A673 (cell line): ENCODE data around the gene CBX2. TPM values are rescaled to one million over a fixed set of nuclear protein-coding genes. Genes with fewer than 3 reads are reported as not detected.

Experiments used
- BruUV-seq: library from RNA; stranded (reverse); fragments of 400-500 nt; replicated peaks from 2 replicates; lab custom pipeline; 2021; lab: Mats Ljungman, UMichigan
- CTCF ChIA-PET: fragments of 300-600 bp; sonication (Branson Sonifier 250); formaldehyde crosslinking; loops from one replicate; lab custom pipeline; 2022; ENCODE audit warnings: antibody characterized with exemption; lab: Charles Lee
- POLR2A ChIA-PET: fragments of 300-600 bp; sonication (Branson Sonifier 250); formaldehyde crosslinking; loops from one replicate; lab custom pipeline; 2022; ENCODE audit warnings: antibody characterized with exemption; ENCODE audit not compliant: low non-redundant PET; lab: Charles Lee
- DNase-seq: peaks from one replicate; pipeline ENCODE4 v3.0.0-alpha.2; 2015; ENCODE audit warnings: low spot score
- H3K27ac ChIP-seq: fragments of 200-600 bp; sonication (generic); 2 replicates; pipeline ENCODE4 v1.5.1; 2016; ENCODE audit warnings: mixed run types, low read depth, mild to moderate bottlenecking, mixed read lengths, antibody characterized with exemption, low read length; ENCODE audit not compliant: poor library complexity, severe bottlenecking
- H3K27me3 ChIP-seq: fragments of 200-600 bp; sonication (generic); replicated peaks from 2 replicates; pipeline ENCODE4 v1.6.1; 2017; ENCODE audit warnings: mixed run types, low read depth, mild to moderate bottlenecking, mixed read lengths, antibody characterized with exemption, low read length; ENCODE audit not compliant: insufficient read depth, poor library complexity
- H3K36me3 ChIP-seq: fragments of 200-600 bp; sonication (generic); 2 replicates; pipeline ENCODE4 v1.6.1; 2016; ENCODE audit warnings: mixed run types, mild to moderate bottlenecking, mixed read lengths, antibody characterized with exemption, low read length; ENCODE audit not compliant: insufficient read depth, poor library complexity, severe bottlenecking
- H3K4me1 ChIP-seq: fragments of 200-600 bp; sonication (generic); 2 replicates; pipeline ENCODE4 v1.6.1; 2017; ENCODE audit warnings: mixed run types, mild to moderate bottlenecking, mixed read lengths, antibody characterized with exemption, low read length; ENCODE audit not compliant: insufficient read depth, poor library complexity, severe bottlenecking
- H3K4me3 ChIP-seq: fragments of 200-600 bp; sonication (generic); 2 replicates; pipeline ENCODE4 v1.5.1; 2016; ENCODE audit warnings: low read depth, mixed run types, mild to moderate bottlenecking, mixed read lengths, low read length; ENCODE audit not compliant: poor library complexity, severe bottlenecking
- H3K9me3 ChIP-seq: fragments of 200-600 bp; sonication (generic); 2 replicates; pipeline ENCODE4 v1.6.1; 2016; ENCODE audit warnings: mixed run types, low read depth, mild to moderate bottlenecking, mixed read lengths, antibody characterized with exemption, low read length; ENCODE audit not compliant: poor library complexity, severe bottlenecking
- EZH2 ChIP-seq: fragments of 200-600 bp; sonication (generic); IDR thresholded peaks from 2 replicates; pipeline ENCODE4 v1.6.1; 2017; ENCODE audit warnings: borderline replicate concordance, low read depth, mild to moderate bottlenecking, mixed read lengths, antibody characterized with exemption, low read length; ENCODE audit not compliant: poor library complexity, severe bottlenecking
- intact Hi-C: fragments of 100-400 bp; cut with micrococcal nuclease; formaldehyde crosslinking; loops from one replicate; pipeline ENCODE4 v1.10.0; 2022; ENCODE audit not compliant: unreplicated experiment
- total RNA-seq: library from RNA; stranded (reverse); gene quantifications from 2 replicates; pipeline ENCODE4 v1.2.3, GENCODE V29; 2021
- TF ChIP-seq, protein P1 (sequence below): fragments of 300-800, 200-600 bp; sonication (generic); conservative IDR thresholded peaks from 2 replicates; pipeline ENCODE4 v1.5.1; 2017; ENCODE audit warnings: low read depth, mild to moderate bottlenecking, antibody characterized with exemption, low read length, moderate library complexity, mixed read lengths

Gene CBX2
- total RNA-seq, 1 experiment from 2014 or later: 59.5 TPM

DNA sequence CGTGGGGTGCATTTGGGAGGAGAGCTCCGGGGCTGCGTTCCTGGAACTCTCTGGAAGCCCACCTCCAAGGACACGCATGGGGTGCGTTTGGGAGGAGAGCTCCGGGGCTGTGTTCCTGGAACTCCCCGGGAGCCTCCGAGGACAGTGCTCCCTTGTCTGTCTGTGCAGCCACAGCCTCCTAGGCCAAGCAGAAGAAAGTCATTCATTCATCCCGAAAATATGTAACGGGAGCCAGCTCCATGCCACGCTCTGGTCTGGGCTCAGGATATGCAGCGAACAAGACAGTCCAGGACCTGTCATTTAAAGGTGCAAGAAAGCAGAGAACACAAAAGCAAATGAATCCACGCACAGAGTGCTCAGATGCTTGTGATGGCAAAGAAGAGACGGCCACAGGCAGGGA, 39.3 kb upstream of the CBX2 start:
- H3K4me3 ChIP-seq: no peak overlapping the region
- TF ChIP-seq, protein P1, sequence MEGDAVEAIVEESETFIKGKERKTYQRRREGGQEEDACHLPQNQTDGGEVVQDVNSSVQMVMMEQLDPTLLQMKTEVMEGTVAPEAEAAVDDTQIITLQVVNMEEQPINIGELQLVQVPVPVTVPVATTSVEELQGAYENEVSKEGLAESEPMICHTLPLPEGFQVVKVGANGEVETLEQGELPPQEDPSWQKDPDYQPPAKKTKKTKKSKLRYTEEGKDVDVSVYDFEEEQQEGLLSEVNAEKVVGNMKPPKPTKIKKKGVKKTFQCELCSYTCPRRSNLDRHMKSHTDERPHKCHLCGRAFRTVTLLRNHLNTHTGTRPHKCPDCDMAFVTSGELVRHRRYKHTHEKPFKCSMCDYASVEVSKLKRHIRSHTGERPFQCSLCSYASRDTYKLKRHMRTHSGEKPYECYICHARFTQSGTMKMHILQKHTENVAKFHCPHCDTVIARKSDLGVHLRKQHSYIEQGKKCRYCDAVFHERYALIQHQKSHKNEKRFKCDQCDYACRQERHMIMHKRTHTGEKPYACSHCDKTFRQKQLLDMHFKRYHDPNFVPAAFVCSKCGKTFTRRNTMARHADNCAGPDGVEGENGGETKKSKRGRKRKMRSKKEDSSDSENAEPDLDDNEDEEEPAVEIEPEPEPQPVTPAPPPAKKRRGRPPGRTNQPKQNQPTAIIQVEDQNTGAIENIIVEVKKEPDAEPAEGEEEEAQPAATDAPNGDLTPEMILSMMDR: no peak
- no peak for TF ChIP-seq EZH2
- no peak for DNase-seq
- H3K36me3 ChIP-seq: no peaks in the 10 kb centered on the region
- no peaks in the 10 kb centered on the region for H3K27me3 ChIP-seq
- ChIA-PET CTCF (interaction anchor here (0.7 kb wide), 1 partner anchor 793 kb away, joined by 4 read pairs; no protein-coding TSS in a partner anchor), POLR2A (no interaction called here)
- H3K9me3 ChIP-seq: no peaks in the 10 kb centered on the region
- peaks cover 8% of the 10 kb centered on the region for H3K4me1 ChIP-seq
- H3K27ac ChIP-seq: no peak overlapping the region
- no TSS peak for BruUV-seq
- intact Hi-C loops: no loop called here

DNA sequence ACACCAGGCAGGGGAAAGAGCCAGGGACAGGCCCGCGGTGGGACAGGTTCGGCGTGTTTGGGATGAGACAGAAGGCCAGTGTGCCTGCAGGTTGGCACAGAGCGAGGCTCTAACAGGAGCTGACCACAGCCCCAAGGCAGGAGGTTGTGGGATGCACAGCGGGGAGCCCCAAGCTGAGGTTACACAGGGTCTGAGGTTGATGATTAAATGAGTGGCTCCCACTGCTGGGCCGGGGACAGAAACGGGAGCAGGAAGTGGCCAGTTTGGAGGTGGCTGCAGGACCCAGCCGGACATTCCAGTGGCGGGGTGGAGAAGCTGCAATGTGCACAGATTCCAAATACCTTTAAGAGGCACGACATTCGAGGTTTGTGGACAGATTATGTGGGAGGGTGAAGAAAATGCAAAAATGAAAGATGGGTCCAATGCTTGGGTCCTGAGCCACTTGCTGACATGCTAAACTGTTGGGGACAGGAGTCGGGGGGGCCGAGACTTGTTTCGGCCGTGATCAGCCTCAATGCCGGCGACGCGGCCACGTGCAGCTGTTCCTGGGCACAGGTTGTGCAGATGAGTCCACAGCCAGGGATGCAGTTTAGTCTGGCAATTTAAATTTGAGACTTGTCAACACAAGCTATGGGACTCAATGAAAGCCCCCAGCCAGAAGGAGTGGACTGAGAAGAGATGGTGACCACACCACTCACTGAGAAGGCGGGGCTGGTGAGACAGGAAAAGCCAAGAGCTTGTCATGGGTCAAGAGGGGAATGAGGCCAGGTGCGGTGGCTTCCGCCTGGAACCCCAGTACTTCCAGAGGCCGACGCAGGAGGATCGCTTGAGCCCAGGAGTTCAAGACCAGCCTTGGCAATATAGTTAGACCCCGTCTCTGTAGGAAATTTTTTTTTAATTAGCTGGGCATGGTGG, 38.5 kb upstream of the CBX2 start:
- Histone ChIP-seq H3K4me3 (no peak overlapping the region), H3K27ac (no peak overlapping the region), H3K4me1 (peaks cover 8% of the 10 kb centered on the region), H3K36me3 (no peaks in the 10 kb centered on the region), H3K9me3 (no peaks in the 10 kb centered on the region), H3K27me3 (no peaks in the 10 kb centered on the region)
- intact Hi-C loops: loop anchor here (5.0 to 10.0 kb wide), 2 partner anchors 95 to 183 kb away; partner anchors contain the start of gene CBX4
- CTCF ChIA-PET: interaction anchor here (0.7 kb wide), 1 partner anchor 793 kb away, joined by 4 read pairs; no protein-coding TSS in a partner anchor
- POLR2A ChIA-PET: no interaction called here
- no peak for TF ChIP-seq EZH2
- TF ChIP-seq, protein P1: no peak
- no peak for DNase-seq
- no TSS peak for BruUV-seq

DNA sequence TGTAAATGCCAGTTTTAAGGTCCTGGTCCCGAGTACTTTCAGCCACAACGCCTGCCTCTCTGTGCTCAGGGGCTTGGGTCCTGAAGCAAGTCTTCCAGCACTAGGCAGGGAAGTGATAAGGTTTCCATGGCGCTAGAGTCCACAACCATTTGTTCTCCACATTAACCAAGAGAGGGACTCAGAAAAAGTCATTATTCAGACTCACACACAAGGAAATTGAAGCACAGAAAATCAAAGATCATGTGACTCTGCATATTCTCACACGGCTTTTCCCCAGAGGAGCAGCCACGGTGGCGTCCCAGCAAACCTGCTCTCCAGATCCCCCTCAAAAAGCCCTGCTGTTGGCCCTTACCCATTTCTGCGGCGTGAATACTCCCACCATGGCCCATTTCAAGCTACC, 37.5 kb upstream of the CBX2 start:
- intact Hi-C loops: loop anchor here (5.0 to 10.0 kb wide), 2 partner anchors 94 to 182 kb away; partner anchors contain the start of gene CBX4

More for the DNA sequence above, 37.5 kb upstream of the CBX2 start:
- TF ChIP-seq, protein P1: no peak
- no peak for TF ChIP-seq EZH2
- H3K36me3 ChIP-seq: no peaks in the 10 kb centered on the region
- H3K9me3 ChIP-seq: no peaks in the 10 kb centered on the region
- no TSS peak for BruUV-seq
- ChIA-PET POLR2A (no interaction called here), CTCF (no interaction called here)
- peaks cover 8% of the 10 kb centered on the region for H3K4me1 ChIP-seq
- no peak overlapping the region for H3K4me3 ChIP-seq
- no peak for DNase-seq
- no peak overlapping the region for H3K27ac ChIP-seq
- no peaks in the 10 kb centered on the region for H3K27me3 ChIP-seq
